ENCODE results near the gene ZNF41.
"Not testable (repeated sequence)": the region's sequence is repeated elsewhere in the genome, so short reads cannot be mapped to it uniquely, and the experiment has no call there.

Gene ZNF41

GRCh38 chrX:47497271-47497888 lies 14.4 kb upstream of the ZNF41 start:
- H3K4me3 ChIP-seq (ENCODE audit: low read depth, low read length): no peak overlapping the region
- CTCF ChIA-PET: interaction anchor here (0.6 to 4.4 kb wide), 9 partner anchors 10 to 530 kb away, joined by 3 to 48 read pairs (median 5); no protein-coding TSS in a partner anchor
- POLR2A ChIA-PET: interaction anchor here (0.9 kb wide), 1 partner anchor 26 kb away, joined by 3 read pairs; no protein-coding TSS in a partner anchor
- TF ChIP-seq CTCF (IDR thresholded peaks at IDR 0.05; ENCODE audit: insufficient read depth, low read length, missing control alignments): peak; percentile 16
- no peak for DNase-seq (ENCODE audit: low read depth, low spot score)

- H3K4me3 ChIP-seq (ENCODE audit: low read depth, low read length); DNase-seq (ENCODE audit: low read depth, low spot score); POLR2A ChIA-PET: not testable (repeated sequence)
- CTCF ChIA-PET: interaction anchor here (1.5 to 3.8 kb wide), 2 partner anchors 31 to 301 kb away, joined by 3 to 15 read pairs; no protein-coding TSS in a partner anchor
Observed at GRCh38 chrX:47492133-47492532, 9.1 kb upstream of the ZNF41 start.

- TF ChIP-seq CTCF (IDR thresholded peaks at IDR 0.05; ENCODE audit: insufficient read depth, low read length, missing control alignments): no peak
- H3K4me3 ChIP-seq (ENCODE audit: low read depth, low read length): no peak overlapping the region
- CTCF ChIA-PET: interaction anchor here (1.4 to 3.8 kb wide), 2 partner anchors 9 to 33 kb away, joined by 3 to 15 read pairs; no protein-coding TSS in a partner anchor
- POLR2A ChIA-PET: no interaction called here
- no peak for DNase-seq (ENCODE audit: low read depth, low spot score)
Observed at GRCh38 chrX:47489507-47490275, 6.7 kb upstream of the ZNF41 start.

- no peak for TF ChIP-seq CTCF (IDR thresholded peaks at IDR 0.05; ENCODE audit: insufficient read depth, low read length, missing control alignments)
- DNase-seq (ENCODE audit: low read depth, low spot score): no peak
- CTCF ChIA-PET: no interaction called here
- POLR2A ChIA-PET: no interaction called here
- H3K4me3 ChIP-seq (ENCODE audit: low read depth, low read length): no peak overlapping the region
Observed at GRCh38 chrX:47484885-47485284, 1.9 kb upstream of the ZNF41 start.

GRCh38 chrX:47483306-47484268 lies 565 bp upstream of the ZNF41 start:
- no peak for TF ChIP-seq CTCF (IDR thresholded peaks at IDR 0.05; ENCODE audit: insufficient read depth, low read length, missing control alignments)
- no peak for DNase-seq (ENCODE audit: low read depth, low spot score)
- POLR2A ChIA-PET: interaction anchor here (0.6 kb wide), 2 partner anchors 18 to 167 kb away, joined by 3 read pairs; partner anchors contain the start of gene ELK1
- CTCF ChIA-PET: no interaction called here
- peak overlapping the region; percentile 66 for H3K4me3 ChIP-seq (ENCODE audit: low read depth, low read length)

- H3K4me3 ChIP-seq (ENCODE audit: low read depth, low read length): peak overlapping the region; percentile 66
- no peak for TF ChIP-seq CTCF (IDR thresholded peaks at IDR 0.05; ENCODE audit: insufficient read depth, low read length, missing control alignments)
- ChIA-PET CTCF (interaction anchor here (1.4 kb wide), 1 partner anchor 41 kb away, joined by 5 read pairs; no protein-coding TSS in a partner anchor), POLR2A (interaction anchor here (1.0 kb wide), 1 partner anchor 20 kb away, joined by 3 read pairs; no protein-coding TSS in a partner anchor)
- no peak for DNase-seq (ENCODE audit: low read depth, low spot score)
Observed at GRCh38 chrX:47482065-47482511, 934 bp downstream of the ZNF41 start.
